PFSK-1 (cell line): ENCODE results near the gene PDXDC1.

ENCODE experiments used
- FOXP2 ChIP-seq: optimal IDR thresholded peaks from 2 replicates; pipeline ENCODE3; 2011; ENCODE audit warnings: borderline replicate concordance, control low read depth, inconsistent platforms; ENCODE audit not compliant: insufficient read depth; ENCODE audit errors: extremely low read length, extremely low read depth
- POLR2AphosphoS5 ChIP-seq: IDR thresholded peaks from 2 replicates; pipeline ENCODE4 v1.6.1; 2012; ENCODE audit warnings: low read depth, mild to moderate bottlenecking, control low read depth, low read length, moderate library complexity
- SIN3A ChIP-seq: IDR thresholded peaks from 2 replicates; pipeline ENCODE4 v1.6.1; 2012; ENCODE audit warnings: mild to moderate bottlenecking, low read length, moderate library complexity, borderline replicate concordance; ENCODE audit not compliant: insufficient read depth
- TAF1 ChIP-seq: IDR thresholded peaks from 2 replicates; pipeline ENCODE4 v1.6.1; 2012; ENCODE audit warnings: low read length, control low read depth, borderline replicate concordance; ENCODE audit not compliant: insufficient read depth
- TF ChIP-seq, protein P1 (sequence below), 2 experiments: IDR thresholded peaks; 2 replicates each; pipeline versions ENCODE4 v1.6.1 to v1.8.0; 2011 to 2012; ENCODE audit warnings: low read depth in 2 of 2, low read length in 2 of 2, control low read depth in 1 of 2, inconsistent platforms in 1 of 2, mild to moderate bottlenecking in 1 of 2, moderate library complexity in 1 of 2; ENCODE audit not compliant: insufficient read depth in 1 of 2

Gene PDXDC1

DNA sequence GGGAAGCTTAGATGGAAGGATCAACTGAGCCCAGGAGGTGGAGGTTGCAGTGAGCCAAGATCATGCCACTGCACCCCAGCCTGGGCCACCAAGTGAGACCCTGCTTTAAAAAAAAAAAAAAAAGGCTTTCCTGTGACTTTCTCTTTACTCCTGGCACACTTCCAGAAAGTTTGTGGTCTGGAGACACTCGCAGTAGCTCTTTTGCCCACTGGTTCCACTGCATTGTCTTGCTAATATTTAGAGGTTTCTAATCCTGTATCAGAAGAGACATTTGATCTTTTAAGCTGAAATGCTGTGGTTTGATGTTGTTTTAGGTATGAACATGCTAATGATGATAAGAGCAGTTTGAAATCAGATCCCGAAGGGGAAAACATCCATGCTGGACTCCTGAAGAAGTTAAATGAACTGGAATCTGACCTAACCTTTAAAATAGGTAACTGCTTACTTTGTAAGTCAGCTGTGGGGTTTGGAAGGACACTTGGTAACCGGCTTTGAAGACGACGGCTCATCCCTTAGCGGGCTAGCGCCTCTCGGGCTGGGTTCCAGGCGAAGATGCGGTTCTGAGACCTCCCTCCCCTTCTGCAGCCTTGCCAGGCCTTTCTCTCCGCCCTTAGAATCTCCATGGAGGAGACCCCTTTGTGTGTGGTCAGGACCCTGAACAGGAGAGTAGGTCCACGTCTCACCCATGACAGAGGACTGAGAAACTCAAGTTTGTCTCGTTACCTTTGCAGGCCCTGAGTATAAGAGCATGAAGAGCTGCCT lies 57.9 kb downstream of the PDXDC1 start:
- TF ChIP-seq FOXP2 (no peak), POLR2AphosphoS5 (no peak), SIN3A (no peak), TAF1 (no peak)
- TF ChIP-seq, protein P1, sequence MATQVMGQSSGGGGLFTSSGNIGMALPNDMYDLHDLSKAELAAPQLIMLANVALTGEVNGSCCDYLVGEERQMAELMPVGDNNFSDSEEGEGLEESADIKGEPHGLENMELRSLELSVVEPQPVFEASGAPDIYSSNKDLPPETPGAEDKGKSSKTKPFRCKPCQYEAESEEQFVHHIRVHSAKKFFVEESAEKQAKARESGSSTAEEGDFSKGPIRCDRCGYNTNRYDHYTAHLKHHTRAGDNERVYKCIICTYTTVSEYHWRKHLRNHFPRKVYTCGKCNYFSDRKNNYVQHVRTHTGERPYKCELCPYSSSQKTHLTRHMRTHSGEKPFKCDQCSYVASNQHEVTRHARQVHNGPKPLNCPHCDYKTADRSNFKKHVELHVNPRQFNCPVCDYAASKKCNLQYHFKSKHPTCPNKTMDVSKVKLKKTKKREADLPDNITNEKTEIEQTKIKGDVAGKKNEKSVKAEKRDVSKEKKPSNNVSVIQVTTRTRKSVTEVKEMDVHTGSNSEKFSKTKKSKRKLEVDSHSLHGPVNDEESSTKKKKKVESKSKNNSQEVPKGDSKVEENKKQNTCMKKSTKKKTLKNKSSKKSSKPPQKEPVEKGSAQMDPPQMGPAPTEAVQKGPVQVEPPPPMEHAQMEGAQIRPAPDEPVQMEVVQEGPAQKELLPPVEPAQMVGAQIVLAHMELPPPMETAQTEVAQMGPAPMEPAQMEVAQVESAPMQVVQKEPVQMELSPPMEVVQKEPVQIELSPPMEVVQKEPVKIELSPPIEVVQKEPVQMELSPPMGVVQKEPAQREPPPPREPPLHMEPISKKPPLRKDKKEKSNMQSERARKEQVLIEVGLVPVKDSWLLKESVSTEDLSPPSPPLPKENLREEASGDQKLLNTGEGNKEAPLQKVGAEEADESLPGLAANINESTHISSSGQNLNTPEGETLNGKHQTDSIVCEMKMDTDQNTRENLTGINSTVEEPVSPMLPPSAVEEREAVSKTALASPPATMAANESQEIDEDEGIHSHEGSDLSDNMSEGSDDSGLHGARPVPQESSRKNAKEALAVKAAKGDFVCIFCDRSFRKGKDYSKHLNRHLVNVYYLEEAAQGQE (IDR thresholded peaks at IDR 0.05; ENCODE audit: insufficient read depth in 1 of 2, low read depth in 2 of 2, low read length in 2 of 2) = no peak

DNA sequence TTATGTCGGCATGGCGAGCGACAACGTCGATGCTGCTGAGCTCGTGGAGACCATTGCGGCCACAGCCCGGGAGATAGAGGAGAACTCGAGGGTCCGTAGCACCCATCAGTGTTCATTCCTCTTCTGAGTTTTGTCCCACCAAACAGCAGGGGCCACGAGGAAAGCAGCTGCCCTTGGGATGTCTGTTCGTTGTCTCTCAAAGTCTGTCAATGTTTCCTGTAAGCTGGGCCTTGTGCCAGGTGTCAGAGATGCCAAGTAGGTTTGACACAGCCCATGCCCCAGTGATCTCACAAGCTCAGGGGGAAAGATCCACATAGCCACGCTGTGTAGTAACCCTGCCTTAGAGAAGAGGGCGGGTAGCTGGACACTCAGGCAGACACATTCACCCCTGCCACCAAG lies 58.5 kb downstream of the PDXDC1 start:
- TF ChIP-seq TAF1 (no peak), SIN3A (no peak), FOXP2 (no peak), POLR2AphosphoS5 (no peak)
- TF ChIP-seq, protein P1 (IDR thresholded peaks at IDR 0.05; ENCODE audit: insufficient read depth in 1 of 2, low read depth in 2 of 2, low read length in 2 of 2) = no peak

DNA sequence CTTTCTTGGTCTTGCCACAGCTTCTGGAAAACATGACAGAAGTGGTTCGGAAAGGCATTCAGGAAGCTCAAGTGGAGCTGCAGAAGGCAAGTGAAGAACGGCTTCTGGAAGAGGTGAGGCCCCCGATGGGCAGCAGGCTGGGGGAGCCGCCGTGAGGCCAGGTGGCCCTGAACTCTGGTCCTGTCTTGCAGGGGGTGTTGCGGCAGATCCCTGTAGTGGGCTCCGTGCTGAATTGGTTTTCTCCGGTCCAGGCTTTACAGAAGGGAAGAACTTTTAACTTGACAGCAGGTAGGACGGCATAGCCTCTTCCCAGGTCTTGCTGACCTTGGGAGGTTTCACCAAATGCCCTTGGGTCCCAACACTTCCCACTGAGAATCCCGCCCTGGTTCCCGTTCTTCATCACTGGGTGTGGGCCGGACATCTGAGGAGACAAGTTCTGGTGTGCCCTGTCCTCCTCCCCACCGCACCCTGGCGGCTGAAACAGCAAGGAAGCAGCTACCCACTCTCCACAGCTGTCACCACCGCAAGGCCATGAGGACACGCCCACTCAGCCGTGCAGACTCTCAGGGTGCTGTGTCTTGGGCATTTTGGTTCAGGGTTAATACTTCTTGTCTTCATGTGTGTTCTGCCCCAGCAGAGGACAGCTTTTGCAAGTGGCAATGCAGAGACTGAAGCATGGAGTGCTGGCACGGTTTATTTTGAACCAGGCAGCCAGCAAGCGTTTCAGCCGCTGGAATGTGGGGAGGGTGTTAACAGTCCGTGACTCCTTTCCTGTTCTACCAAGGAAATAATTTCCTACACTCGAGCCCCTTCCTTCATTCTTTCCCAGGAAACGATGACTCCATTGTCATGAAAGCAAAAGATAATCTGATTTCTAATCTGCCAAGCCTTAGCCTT lies 59.7 kb downstream of the PDXDC1 start:
- TF ChIP-seq TAF1 (no peak), SIN3A (no peak), FOXP2 (no peak), POLR2AphosphoS5 (no peak)
- TF ChIP-seq, protein P1 (IDR thresholded peaks at IDR 0.05; ENCODE audit: insufficient read depth in 1 of 2, low read depth in 2 of 2, low read length in 2 of 2) = no peak

DNA sequence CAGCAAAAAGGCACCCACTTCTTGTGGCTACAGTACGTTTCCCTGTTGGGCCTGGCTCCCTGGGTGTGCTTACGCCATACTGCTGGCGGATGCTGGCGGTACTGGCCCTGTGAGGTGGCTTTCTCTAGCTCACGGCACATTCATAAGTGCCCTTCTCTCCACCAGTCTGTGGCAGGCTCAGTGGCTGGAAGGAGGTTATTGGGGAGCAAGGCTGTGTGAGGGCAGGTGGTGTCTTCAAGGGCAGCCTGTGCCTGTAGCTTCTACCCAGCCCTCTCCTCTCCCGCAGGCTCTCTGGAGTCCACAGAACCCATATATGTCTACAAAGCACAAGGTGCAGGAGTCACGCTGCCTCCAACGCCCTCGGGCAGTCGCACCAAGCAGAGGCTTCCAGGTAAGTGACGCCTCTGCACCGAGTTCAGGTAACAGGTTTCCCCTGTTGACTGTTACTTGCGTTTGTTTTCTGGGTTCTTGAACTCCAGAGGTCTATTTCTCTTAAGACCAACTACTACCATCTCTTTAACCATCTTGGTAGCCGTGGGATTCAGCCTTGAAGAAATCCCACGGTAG lies 60.4 kb downstream of the PDXDC1 start:
- TF ChIP-seq FOXP2 (no peak), POLR2AphosphoS5 (no peak), SIN3A (no peak), TAF1 (no peak)
- TF ChIP-seq, protein P1 (IDR thresholded peaks at IDR 0.05; ENCODE audit: insufficient read depth in 1 of 2, low read depth in 2 of 2, low read length in 2 of 2) = no peak
